Camera-type eye (tissue), 1 donor: ENCODE measurements around the gene PTDSS2. TPM values are rescaled to one million over a fixed set of nuclear protein-coding genes. Genes with fewer than 3 reads are reported as not detected.

Experiments
- total RNA-seq: library from RNA; depleted of rRNA; stranded (reverse); fragments of >200 nt; gene quantifications from one replicate; pipeline ENCODE4 v1.2.3, GENCODE V29; 2014

PTDSS2 gene
- total RNA-seq: 36.4 TPM

GRCh38 chr11:449889-450808 is at the start of gene PTDSS2:
Gene PTDSS2, plus strand, starts transcription at chr11:450279. Its CDS starts 177 bp downstream, at chr11:450456.

DNA sequence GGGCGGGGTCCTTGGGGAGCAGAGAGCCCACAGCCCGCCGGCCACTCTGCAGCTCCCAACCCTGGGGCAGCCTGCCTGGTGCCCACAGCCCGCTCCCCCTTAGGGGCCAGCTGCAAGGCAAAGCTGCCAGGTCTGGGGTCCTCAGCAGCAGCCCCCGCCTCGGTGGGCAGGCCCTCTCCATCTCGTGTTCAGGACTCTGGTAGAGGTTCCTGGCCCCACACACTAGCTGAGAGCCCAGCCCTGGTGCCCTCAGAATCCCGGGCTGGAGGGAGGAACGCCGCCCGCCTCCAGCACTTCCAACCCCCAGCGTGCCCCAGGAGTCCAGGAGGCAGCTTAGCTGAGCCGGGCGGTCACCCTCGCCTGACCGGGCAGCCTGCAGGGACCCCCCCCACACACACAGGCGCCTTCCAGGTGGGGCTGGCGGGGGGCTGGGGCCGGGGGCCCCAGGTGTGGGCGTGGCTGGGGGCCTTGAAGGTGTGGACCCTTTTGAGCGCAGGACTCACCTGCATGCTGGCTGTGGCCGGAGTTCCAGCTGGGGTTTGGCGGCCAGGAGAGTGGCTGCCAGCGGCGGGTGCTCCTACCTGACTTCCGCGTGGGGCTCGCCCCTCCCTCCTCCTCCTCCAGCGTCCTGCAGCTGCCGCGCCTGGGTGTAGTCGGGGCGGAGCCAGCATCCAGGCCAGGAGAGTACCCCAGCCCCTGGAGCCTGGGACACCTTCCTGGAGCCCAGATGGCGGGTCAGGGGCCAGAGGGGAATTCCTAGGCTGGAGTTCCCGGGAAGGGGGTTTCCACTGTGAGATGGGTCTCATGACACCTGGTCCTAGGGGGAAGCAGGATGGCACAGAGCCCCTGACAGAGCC is 8.4 kb upstream of the PTDSS2 start, which contains the start of gene ANO9:
Gene ANO9 (minus strand): TSS at position 594 of the 857 bp plus-strand sequence. CDS start 85 bp downstream, at position 509.

DNA sequence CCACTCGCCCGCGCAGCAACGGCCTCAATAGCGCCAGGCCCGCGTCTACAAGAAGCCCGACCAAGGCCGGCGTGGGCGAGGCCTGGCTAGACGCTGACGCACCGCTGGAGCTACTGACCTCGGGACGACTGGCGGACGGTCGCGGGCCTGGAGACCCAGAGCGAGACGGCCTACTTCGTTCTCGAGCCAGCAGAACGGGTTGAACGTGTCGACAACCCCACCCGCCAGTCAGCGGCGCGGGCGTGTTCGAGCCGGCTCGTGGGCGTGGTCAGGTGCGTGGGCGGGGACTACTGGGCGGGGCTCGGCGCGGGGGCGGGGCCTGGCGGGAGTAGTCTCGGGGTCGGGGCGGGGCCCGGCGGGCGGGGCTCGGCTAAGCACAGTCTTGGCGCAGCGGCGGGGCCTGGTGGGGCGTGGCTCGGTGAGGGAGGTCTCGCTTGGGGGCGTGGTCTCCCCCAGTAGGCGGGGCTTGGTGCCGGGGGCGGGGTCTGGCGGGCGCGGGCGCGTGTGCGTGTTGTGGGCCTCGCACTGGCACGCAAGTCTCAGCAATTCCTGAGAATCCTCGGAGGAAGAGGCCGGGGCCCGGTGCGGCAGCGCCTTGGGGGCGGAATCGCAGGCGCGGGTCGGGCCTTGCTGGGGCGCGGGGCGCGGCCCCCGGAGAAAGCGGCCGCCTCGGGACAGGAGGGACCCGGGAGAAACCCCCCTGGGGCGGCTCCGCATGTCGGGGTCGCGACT is 57.1 kb downstream of the PTDSS2 start, which contains the start of gene RNH1:
Gene RNH1 (minus strand): TSS at position 248 of the 732 bp plus-strand sequence. CDS start 5,080 bp downstream, outside the sequence.

DNA sequence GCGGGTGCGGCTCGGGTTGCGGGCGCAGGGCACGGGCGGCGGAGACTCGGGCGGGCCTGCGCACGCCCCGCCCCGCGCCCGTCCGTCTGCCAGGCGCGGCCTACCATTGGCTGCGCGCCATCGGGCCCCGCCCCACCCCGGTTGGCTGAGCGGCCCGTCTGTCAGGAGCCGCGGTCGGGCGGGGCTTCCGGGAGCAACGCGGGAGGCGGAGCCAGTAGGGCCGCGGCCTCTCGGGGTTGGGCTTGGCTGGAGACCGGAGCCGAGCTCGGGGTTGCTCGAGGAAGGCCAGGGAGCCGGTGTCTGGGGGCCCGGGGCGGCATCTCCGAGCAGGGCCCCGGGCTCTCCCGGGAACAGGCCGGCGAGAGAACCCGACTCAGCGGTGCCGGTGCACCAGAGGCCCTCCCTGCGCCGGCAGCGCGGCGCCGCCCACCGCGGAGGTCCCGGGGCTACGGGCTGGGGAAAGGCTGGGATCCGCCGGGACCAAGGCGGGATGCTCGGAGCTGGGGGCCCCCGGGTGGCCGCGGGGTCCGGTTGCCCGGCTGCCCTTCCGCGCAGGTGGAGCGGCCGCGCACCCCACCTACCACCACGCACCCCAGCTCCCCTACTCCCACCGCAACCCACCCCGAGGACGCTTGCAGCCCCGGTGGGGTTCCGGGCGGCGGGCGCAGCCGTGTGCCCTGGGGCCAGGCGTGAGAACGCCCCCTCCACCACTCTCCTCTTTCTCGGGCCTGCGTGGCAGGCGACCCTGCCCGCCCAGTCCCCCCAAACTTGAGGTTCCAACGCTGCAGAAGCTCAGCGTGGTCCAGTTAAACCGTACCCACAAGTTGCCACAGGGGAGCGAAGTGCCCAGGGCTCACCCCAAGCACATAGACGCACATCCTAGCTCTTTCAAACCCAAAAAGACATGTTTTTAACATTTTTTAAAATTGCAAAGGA is 85.7 kb downstream of the PTDSS2 start, which contains the start of gene HRAS:
Gene HRAS (minus strand): TSS at position 58 of the 936 bp plus-strand sequence.

DNA sequence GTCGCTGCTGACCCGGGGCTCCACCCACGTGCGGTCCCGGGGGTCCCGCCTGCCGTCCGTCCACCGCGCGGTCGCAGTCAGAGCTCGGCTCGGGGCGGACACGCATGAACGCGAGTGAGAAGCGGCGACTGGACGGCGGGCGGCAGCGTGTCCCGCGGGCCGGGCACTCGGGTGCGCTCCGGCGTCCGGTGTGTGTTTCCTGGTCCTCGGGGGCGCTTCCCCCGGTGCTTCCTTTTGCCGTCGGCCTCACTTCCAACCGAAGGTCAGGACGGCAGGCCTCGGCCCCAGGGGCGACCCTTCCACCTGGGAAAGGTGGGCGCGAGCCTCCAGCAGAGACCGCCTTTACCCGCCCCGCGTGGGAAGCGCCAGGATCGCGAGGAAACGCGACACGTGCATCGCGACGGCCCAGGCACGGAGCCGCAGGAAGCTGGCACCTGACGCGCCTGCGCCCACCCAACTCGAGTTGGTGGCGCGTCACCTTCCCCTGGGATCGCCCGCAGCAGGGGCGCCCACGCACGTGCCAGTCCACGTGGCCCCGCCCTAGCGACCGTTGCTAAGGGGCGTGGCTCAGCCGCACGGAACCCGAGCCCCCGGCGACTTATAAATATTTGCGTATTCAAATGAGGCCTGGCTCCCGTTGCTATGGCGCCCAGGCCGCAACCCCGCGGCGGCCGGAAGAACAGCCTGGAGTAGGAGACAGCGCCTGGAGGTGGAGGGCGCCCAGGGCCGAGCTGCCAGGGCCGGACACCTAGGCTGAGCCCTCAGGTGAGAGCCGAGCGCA is 87.0 kb downstream of the PTDSS2 start, which contains the start of gene LRRC56:
Gene LRRC56 (plus strand): TSS at position 687 of the 781 bp plus-strand sequence. CDS start 3,158 bp downstream, outside the sequence.

Other genes with a start within 250 kb of the PTDSS2 start
- gene BET1L, start 242.9 kb upstream of the PTDSS2 start, total RNA-seq: 33.9 TPM
- 81.7 TPM for gene RIC8A, start 242.6 kb upstream of the PTDSS2 start, total RNA-seq
- 26.3 TPM for gene SIRT3, start 213.9 kb upstream of the PTDSS2 start, total RNA-seq
- 77.6 TPM for gene PSMD13, start 213.3 kb upstream of the PTDSS2 start, total RNA-seq
- 0.22 TPM for gene NLRP6, start 171.9 kb upstream of the PTDSS2 start, total RNA-seq
- gene PGGHG, start 161.2 kb upstream of the PTDSS2 start, total RNA-seq: 22.1 TPM
- not detected for gene IFITM5, start 150.8 kb upstream of the PTDSS2 start, total RNA-seq
- gene IFITM2, start 142.5 kb upstream of the PTDSS2 start, total RNA-seq: 11.1 TPM
- 20.2 TPM for gene IFITM1, start 136.2 kb upstream of the PTDSS2 start, total RNA-seq
- 43.5 TPM for gene IFITM3, start 129.4 kb upstream of the PTDSS2 start, total RNA-seq
- 71.6 TPM for gene B4GALNT4, start 80.8 kb upstream of the PTDSS2 start, total RNA-seq
- 5.5 TPM for gene PKP3, start 56.1 kb upstream of the PTDSS2 start, total RNA-seq
- gene SIGIRR, start 35.3 kb upstream of the PTDSS2 start, total RNA-seq: 13.3 TPM
- 1.4 TPM for gene ANO9, start 8.3 kb upstream of the PTDSS2 start, total RNA-seq
- gene RNH1, start 57.0 kb downstream of the PTDSS2 start, total RNA-seq: 116 TPM
- 26.4 TPM for gene HRAS, start 85.3 kb downstream of the PTDSS2 start, total RNA-seq
- gene LRRC56, start 87.2 kb downstream of the PTDSS2 start, total RNA-seq: 1.2 TPM
- gene LMNTD2, start 110.5 kb downstream of the PTDSS2 start, total RNA-seq: 0.33 TPM
- gene RASSF7, start 110.7 kb downstream of the PTDSS2 start, total RNA-seq: 10.8 TPM
- 34.7 TPM for gene PHRF1, start 126.2 kb downstream of the PTDSS2 start, total RNA-seq
- 12.1 TPM for gene IRF7, start 165.7 kb downstream of the PTDSS2 start, total RNA-seq
- 0.88 TPM for gene CDHR5, start 174.7 kb downstream of the PTDSS2 start, total RNA-seq
- not detected for gene SCT, start 176.9 kb downstream of the PTDSS2 start, total RNA-seq
- 1.2 TPM for gene DRD4, start 187.0 kb downstream of the PTDSS2 start, total RNA-seq
- 31.4 TPM for gene DEAF1, start 244.9 kb downstream of the PTDSS2 start, total RNA-seq
- 18.5 TPM for gene TMEM80, start 245.5 kb downstream of the PTDSS2 start, total RNA-seq